Vagina (tissue), 2 donors: ENCODE data around the gene CMPK2. TPM values are rescaled to one million over a fixed set of nuclear protein-coding genes. Genes with fewer than 3 reads are reported as not detected.
"Not testable (repeated sequence)": the region's sequence is repeated elsewhere in the genome, so short reads cannot be mapped to it uniquely, and the experiment has no call there.

Experiments used
- DNase-seq, 2 donors: peaks; one replicate each; pipeline ENCODE4 v3.0.0-alpha.2; 2017; ENCODE audit errors: extremely low spot score in 2 of 2
- H3K27ac ChIP-seq: fragments of 200-600 bp; sonication (generic); one replicate; pipeline ENCODE4 v1.5.1; 2019
- H3K27me3 ChIP-seq: fragments of 200-600 bp; sonication (generic); one replicate; pipeline ENCODE4 v1.5.1; 2019
- H3K36me3 ChIP-seq, 2 donors: fragments of 200-600 bp; sonication (generic); one replicate each; pipeline ENCODE4 v1.5.1; 2017 to 2019
- H3K4me1 ChIP-seq: fragments of 200-600 bp; sonication (generic); one replicate; pipeline ENCODE4 v1.5.1; 2019
- H3K4me3 ChIP-seq, 2 donors: fragments of 200-600 bp; sonication (generic); 1 replicate in 1 of 2; 2 replicates in 1 of 2; pipeline ENCODE4 v1.5.1; 2016 to 2019
- H3K9me3 ChIP-seq: fragments of 200-600 bp; sonication (generic); one replicate; pipeline ENCODE4 v1.5.1; 2019
- POLR2A ChIP-seq, 2 donors: fragments of 450-650 bp; IDR thresholded peaks; one replicate each; pipeline ENCODE4 v1.6.1; 2017; ENCODE audit warnings: antibody characterized with exemption in 2 of 2, mild to moderate bottlenecking in 2 of 2, moderate library complexity in 2 of 2
- POLR2AphosphoS5 ChIP-seq, 2 donors: sonication (generic); formaldehyde crosslinking; IDR thresholded peaks; one replicate each; pipeline ENCODE4 v1.9.0; 2017; ENCODE audit warnings: antibody characterized with exemption in 2 of 2, mild to moderate bottlenecking in 2 of 2, low read depth in 1 of 2; ENCODE audit not compliant: insufficient read depth in 1 of 2
- intact Hi-C: fragments of 100-400 bp; cut with DNase I; formaldehyde crosslinking; loops from one replicate; pipeline ENCODE4 v1.15.1; 2023
- total RNA-seq: library from RNA; depleted of rRNA; stranded (reverse); fragments of >200 nt; gene quantifications from one replicate; pipeline ENCODE4 v1.2.3, GENCODE V29; 2016
- TF ChIP-seq, protein P1 (sequence below), 3 experiments: fragments of 450-650 bp in 2 of 3; fragments of 200-600 bp in 1 of 3; sonication (generic) in 1 of 3; IDR thresholded peaks; one replicate each; pipeline ENCODE4 v1.5.1; 2017 to 2019; ENCODE audit warnings: antibody characterized with exemption in 3 of 3, mild to moderate bottlenecking in 2 of 3, moderate library complexity in 2 of 3

Gene CMPK2
- total RNA-seq, 1 donor from 2014 or later, result 5.6 TPM

DNA sequence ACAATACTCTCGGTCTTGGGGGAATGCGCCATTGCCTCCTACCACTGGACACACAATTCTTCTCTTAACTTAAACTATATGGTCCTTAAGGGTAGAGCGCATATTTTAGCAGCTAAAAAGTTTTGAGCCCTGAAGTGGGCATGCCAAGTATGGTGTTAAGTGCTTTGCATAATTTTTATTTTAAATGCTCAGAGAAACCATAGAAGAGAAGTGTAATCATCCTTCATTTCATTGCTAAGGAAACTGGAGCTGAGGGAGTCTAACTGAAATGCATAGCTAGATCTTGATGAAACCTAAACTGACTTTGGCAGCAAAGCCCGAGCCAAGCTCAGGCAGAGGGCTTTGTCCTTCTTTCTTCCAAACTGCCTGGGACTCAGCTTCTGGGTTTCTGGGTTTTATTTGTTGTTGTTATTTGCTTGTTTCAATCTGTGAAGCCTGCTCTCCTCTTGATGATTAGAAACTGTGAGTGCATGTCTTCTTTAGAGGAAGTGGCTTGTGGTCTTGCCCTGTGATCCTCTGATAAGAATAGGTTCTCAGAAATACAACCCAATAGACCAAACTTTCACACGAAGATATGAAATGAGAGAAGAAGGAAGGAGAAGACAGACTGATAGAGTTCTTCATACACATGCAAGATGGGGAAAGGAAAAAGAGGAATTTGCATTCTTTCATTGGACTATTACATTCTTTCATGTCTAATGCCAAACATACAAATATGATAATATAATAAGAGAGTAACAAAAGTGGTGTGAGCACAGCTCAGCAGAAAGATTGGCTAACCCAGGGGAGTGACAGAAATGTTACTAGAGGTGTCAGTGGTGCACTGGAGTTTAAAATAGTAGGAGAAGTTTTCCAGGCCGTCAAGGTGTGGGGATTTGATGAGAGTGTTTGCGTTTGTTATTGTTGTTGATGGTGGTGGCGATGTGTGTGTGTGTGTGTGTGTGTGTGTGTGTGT, 44.0 kb upstream of the CMPK2 start:
- Histone ChIP-seq H3K4me1 (no peaks in the 10 kb centered on the region), H3K27me3 (no peaks in the 10 kb centered on the region), H3K27ac (no peak overlapping the region), H3K9me3 (no peaks in the 10 kb centered on the region), H3K36me3 (no peaks in the 10 kb centered on the region), H3K4me3 (no peak overlapping the region)
- DNase-seq, result no peak
- intact Hi-C loops, result loop anchor here (10.0 kb wide), 1 partner anchor 135 kb away; no protein-coding TSS in a partner anchor
- TF ChIP-seq POLR2A (IDR thresholded peaks at IDR 0.05) (no peak), POLR2AphosphoS5 (IDR thresholded peaks at IDR 0.05; ENCODE audit: insufficient read depth in 1 of 2, low read depth in 1 of 2) (no peak)
- TF ChIP-seq, protein P1, sequence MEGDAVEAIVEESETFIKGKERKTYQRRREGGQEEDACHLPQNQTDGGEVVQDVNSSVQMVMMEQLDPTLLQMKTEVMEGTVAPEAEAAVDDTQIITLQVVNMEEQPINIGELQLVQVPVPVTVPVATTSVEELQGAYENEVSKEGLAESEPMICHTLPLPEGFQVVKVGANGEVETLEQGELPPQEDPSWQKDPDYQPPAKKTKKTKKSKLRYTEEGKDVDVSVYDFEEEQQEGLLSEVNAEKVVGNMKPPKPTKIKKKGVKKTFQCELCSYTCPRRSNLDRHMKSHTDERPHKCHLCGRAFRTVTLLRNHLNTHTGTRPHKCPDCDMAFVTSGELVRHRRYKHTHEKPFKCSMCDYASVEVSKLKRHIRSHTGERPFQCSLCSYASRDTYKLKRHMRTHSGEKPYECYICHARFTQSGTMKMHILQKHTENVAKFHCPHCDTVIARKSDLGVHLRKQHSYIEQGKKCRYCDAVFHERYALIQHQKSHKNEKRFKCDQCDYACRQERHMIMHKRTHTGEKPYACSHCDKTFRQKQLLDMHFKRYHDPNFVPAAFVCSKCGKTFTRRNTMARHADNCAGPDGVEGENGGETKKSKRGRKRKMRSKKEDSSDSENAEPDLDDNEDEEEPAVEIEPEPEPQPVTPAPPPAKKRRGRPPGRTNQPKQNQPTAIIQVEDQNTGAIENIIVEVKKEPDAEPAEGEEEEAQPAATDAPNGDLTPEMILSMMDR (IDR thresholded peaks at IDR 0.05), result no peak

DNA sequence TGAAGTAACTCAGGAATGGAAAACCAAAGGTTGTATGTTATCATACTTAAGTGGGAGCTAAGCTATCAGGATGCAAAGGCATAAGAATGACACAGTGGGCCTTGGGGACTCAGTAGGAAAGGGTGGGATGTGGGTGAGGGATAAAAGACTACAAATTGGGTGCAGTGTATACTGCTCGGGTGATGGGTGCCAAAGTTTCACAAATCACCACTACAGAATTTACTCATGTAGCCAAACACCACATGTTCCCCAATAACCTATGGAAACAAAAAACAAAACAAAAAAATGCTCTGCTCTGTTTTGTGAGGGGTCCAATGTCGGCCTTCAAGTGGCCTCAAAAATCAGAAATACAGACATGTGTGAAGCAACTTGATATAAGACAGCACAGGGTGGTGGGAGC, 42.6 kb upstream of the CMPK2 start:
- DNase-seq, result no peak
- H3K4me1 ChIP-seq, result no peaks in the 10 kb centered on the region
- H3K27me3 ChIP-seq, result no peaks in the 10 kb centered on the region
- intact Hi-C loops, result no loop called here
- H3K27ac ChIP-seq, result no peak overlapping the region
- no peak for TF ChIP-seq POLR2AphosphoS5 (IDR thresholded peaks at IDR 0.05; ENCODE audit: insufficient read depth in 1 of 2, low read depth in 1 of 2)
- TF ChIP-seq, protein P1 (IDR thresholded peaks at IDR 0.05), result no peak
- TF ChIP-seq POLR2A (IDR thresholded peaks at IDR 0.05), result no peak
- H3K4me3 ChIP-seq, result no peak overlapping the region
- no peaks in the 10 kb centered on the region for H3K36me3 ChIP-seq
- no peaks in the 10 kb centered on the region for H3K9me3 ChIP-seq

DNA sequence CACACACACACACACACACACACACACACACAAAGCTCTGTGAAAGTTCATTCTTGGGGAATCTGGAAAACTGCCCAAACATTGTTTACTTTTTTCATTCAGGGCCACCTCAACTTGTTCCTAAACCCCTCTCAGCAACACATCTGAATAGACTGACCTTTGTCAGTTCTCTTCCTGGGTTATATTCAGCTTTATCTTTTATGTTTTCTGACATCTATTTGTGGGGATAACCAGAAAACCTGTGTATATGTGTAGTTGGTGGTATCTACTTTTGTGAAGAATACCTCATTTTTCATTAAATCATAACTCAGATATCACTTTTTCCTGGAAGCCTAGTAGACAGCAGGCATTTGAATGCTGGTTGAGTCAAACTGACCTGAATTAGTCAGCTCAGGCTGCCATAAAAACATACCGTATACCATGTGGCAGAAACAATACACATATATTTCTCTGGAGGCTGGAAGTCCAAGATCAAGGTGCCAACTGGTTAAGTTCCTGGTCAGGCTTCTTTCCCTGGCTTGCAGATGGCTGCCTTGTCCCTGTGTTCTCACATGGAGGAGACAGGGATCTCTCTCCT, 40.5 kb upstream of the CMPK2 start:
- Histone ChIP-seq H3K4me3 (no peak overlapping the region), H3K36me3 (no peaks in the 10 kb centered on the region), H3K27ac (no peak overlapping the region), H3K4me1 (no peaks in the 10 kb centered on the region), H3K9me3 (no peaks in the 10 kb centered on the region), H3K27me3 (no peaks in the 10 kb centered on the region)
- no peak for DNase-seq
- TF ChIP-seq POLR2AphosphoS5 (IDR thresholded peaks at IDR 0.05; ENCODE audit: insufficient read depth in 1 of 2, low read depth in 1 of 2) (no peak), POLR2A (IDR thresholded peaks at IDR 0.05) (no peak)
- TF ChIP-seq, protein P1 (IDR thresholded peaks at IDR 0.05), result no peak
- intact Hi-C loops, result no loop called here

DNA sequence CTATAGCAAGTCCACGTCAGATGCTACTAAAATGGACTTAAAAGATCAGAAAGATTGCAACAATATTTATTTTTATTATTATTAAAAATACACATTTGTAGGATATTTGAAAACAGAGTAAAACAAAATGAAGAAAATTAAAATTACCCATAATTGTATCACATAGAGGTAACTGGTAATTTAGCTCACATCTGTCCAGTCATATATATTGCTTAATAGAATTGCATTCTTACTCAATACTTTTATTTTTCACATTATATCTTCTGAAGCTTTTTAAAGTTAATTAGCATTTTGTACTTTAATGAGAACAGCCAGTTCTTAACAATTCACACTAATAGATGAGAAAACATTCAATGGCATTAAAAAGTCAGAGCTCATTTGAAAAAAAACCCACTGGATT, 40.0 kb upstream of the CMPK2 start:
- no peak for DNase-seq
- Histone ChIP-seq H3K4me1 (no peaks in the 10 kb centered on the region), H3K4me3 (no peak overlapping the region), H3K27ac (no peak overlapping the region), H3K36me3 (no peaks in the 10 kb centered on the region), H3K9me3 (no peaks in the 10 kb centered on the region), H3K27me3 (no peaks in the 10 kb centered on the region)
- intact Hi-C loops, result no loop called here
- TF ChIP-seq, protein P1 (IDR thresholded peaks at IDR 0.05), result no peak
- TF ChIP-seq POLR2AphosphoS5 (IDR thresholded peaks at IDR 0.05; ENCODE audit: insufficient read depth in 1 of 2, low read depth in 1 of 2), result no peak
- TF ChIP-seq POLR2A (IDR thresholded peaks at IDR 0.05), result no peak

DNA sequence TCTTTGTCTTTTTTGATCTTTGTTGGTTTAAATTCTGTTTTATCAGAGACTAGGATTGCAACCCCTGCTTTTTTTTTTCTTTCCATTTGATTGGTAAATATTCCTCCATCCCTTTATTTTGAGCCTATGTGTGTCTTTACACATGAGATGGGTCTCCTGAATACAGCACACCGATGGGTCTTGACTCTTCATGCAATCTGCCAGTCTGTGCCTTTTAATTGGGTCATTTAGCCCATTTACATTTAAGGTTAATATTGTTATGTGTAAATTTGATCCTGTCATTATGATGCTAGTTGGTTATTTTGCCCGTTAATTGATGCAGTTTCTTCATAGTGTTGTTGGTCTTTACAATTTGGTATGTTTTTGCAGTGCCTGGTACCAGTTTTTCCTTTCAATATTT, 36.9 kb upstream of the CMPK2 start:
- H3K27ac ChIP-seq, DNase-seq, H3K27me3 ChIP-seq, H3K9me3 ChIP-seq, H3K36me3 ChIP-seq, H3K4me1 ChIP-seq, intact Hi-C loops, H3K4me3 ChIP-seq: not testable (repeated sequence)
